ENCODE data around the gene NFIA. TPM values are rescaled to one million over a fixed set of nuclear protein-coding genes. Genes with fewer than 3 reads are reported as not detected.

The NFIA gene
- polyA plus RNA-seq, 3 donors, result 1.4 to 5.3 (median 2.4) TPM

DNA sequence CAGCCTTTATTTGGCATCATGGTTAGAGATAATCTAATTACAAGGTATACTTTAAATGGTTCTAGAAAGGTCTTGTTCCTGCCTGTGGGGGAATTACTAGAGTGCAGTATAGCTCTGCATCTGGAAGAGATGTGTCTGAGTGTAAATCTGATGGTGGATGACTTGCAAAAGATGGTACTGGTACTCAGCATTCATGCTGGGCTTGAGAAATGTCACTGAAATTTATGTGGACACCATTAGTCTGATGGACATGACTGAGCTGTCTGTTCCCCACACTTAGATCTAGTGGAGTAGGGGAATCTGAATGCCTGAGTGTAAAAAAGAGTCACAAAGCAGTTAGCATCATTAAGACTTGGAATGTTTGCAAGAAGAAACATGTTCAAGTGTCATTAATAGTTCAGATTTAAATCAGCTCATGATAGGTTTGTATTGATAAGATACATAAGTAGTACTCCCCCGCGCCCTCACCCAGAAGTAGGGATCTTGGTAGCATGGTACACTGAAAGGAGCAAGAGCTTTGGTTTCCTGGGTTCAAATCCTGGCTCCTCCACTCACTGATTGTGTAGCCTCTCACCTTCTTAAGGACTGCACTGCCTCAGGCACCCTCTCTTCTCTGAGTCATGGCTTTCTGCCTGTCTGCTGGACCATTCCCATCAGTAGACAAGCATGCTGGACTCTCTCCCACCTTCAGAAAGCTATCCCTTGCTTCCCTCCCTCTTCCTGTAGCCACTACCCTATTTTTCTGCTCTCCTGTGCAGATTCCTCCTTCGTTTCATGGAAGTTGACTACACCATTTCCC is 292.9 kb downstream of the NFIA start:
- Histone ChIP-seq H3K4me1 (ENCODE audit: control insufficient read depth in 1 of 2, insufficient read depth in 2 of 2, low read length in 2 of 2) (no peaks in the 10 kb centered on the region), H3K36me3 (replicated peaks in 1 of 2; ENCODE audit: control insufficient read depth in 1 of 2, insufficient read depth in 2 of 2, low read length in 2 of 2) (peaks cover 0 to 6% of the 10 kb centered on the region in 2 donors), H2AFZ (ENCODE audit: insufficient read depth, low read depth, low read length, poor library complexity, severe bottlenecking) (no peak overlapping the region), H3K79me2 (ENCODE audit: insufficient read depth, low read length) (no peaks in the 10 kb centered on the region), H3K27me3 (ENCODE audit: control insufficient read depth in 2 of 2, insufficient read depth in 2 of 2, low read length in 2 of 2) (no peaks in the 10 kb centered on the region), H4K20me1 (ENCODE audit: insufficient read depth, low read length) (no peaks in the 10 kb centered on the region), H3K4me3 (replicated peaks in 1 of 3; ENCODE audit: low read depth in 2 of 3, low read length in 3 of 3) (no peak overlapping the region), H3K27ac (ENCODE audit: low read depth in 1 of 2, low read length in 2 of 2) (no peak overlapping the region), H3K4me2 (replicated peaks; ENCODE audit: extremely low read depth, low read length, poor library complexity, severe bottlenecking) (no peak overlapping the region), H3K9me3 (replicated peaks in 1 of 2; ENCODE audit: control insufficient read depth in 1 of 2, insufficient read depth in 1 of 2, low read length in 2 of 2) (no peaks in the 10 kb centered on the region), H3K9ac (ENCODE audit: insufficient read depth, low read length, poor library complexity, severe bottlenecking) (no peak overlapping the region)
- no peak overlapping the region for H3K4me3 Mint-ChIP-seq
- no peak overlapping the region for H3K27ac Mint-ChIP-seq
- DNase-seq, result no peak
- no peaks in the 10 kb centered on the region for H3K9me3 Mint-ChIP-seq
- intact Hi-C loops (cut with micrococcal nuclease), result no loop called here
- H3K4me1 Mint-ChIP-seq, result peaks cover 2% of the 10 kb centered on the region
- 71% methylated on average over 3 of the region's 3 CpGs for WGBS (ENCODE audit: insufficient coverage)
- no peaks in the 10 kb centered on the region for H3K27me3 Mint-ChIP-seq (ENCODE audit: low read depth in 3 of 3)
- H3K36me3 Mint-ChIP-seq, result peaks cover 9 to 16% of the 10 kb centered on the region in 2 donors
- no peak for TF ChIP-seq CTCF (IDR thresholded peaks at IDR 0.05)

DNA sequence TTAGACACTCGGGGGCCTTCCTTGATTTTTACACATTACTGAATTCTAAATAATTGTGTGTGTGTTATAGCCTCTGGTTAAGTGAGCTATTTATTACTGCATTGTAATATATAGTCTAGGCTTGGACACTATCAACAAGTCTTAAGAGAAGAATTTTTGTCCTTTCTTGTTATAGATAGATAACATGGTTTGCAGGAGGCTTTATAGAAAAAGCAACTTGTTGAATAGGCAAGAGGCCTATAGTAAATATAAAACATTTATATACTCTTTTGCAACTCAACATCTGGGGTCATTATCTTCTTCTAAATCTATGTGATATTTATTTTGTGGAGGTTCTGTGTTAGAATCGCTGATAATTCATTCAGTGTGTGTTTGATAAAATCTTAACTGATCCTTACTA is 293.8 kb downstream of the NFIA start:
- Mint-ChIP-seq H3K9me3 (no peaks in the 10 kb centered on the region), H3K27ac (no peak overlapping the region), H3K36me3 (peaks cover 6 to 9% of the 10 kb centered on the region in 2 donors), H3K4me3 (no peak overlapping the region), H3K4me1 (peaks cover 2% of the 10 kb centered on the region), H3K27me3 (ENCODE audit: low read depth in 3 of 3) (no peaks in the 10 kb centered on the region)
- Histone ChIP-seq H4K20me1 (ENCODE audit: insufficient read depth, low read length) (no peaks in the 10 kb centered on the region), H2AFZ (ENCODE audit: insufficient read depth, low read depth, low read length, poor library complexity, severe bottlenecking) (no peak overlapping the region), H3K4me1 (ENCODE audit: control insufficient read depth in 1 of 2, insufficient read depth in 2 of 2, low read length in 2 of 2) (no peaks in the 10 kb centered on the region), H3K27ac (ENCODE audit: low read depth in 1 of 2, low read length in 2 of 2) (no peak overlapping the region), H3K4me3 (replicated peaks in 1 of 3; ENCODE audit: low read depth in 2 of 3, low read length in 3 of 3) (no peak overlapping the region), H3K9ac (ENCODE audit: insufficient read depth, low read length, poor library complexity, severe bottlenecking) (no peak overlapping the region), H3K4me2 (replicated peaks; ENCODE audit: extremely low read depth, low read length, poor library complexity, severe bottlenecking) (no peak overlapping the region), H3K79me2 (ENCODE audit: insufficient read depth, low read length) (no peaks in the 10 kb centered on the region), H3K9me3 (replicated peaks in 1 of 2; ENCODE audit: control insufficient read depth in 1 of 2, insufficient read depth in 1 of 2, low read length in 2 of 2) (no peaks in the 10 kb centered on the region), H3K27me3 (ENCODE audit: control insufficient read depth in 2 of 2, insufficient read depth in 2 of 2, low read length in 2 of 2) (no peaks in the 10 kb centered on the region), H3K36me3 (replicated peaks in 1 of 2; ENCODE audit: control insufficient read depth in 1 of 2, insufficient read depth in 2 of 2, low read length in 2 of 2) (no peaks in the 10 kb centered on the region)
- no peak for DNase-seq
- no CpG with 5 or more reads among the region's 2 CpGs for WGBS (ENCODE audit: insufficient coverage)
- no peak for TF ChIP-seq CTCF (IDR thresholded peaks at IDR 0.05)
- intact Hi-C loops (cut with micrococcal nuclease), result no loop called here
